SW 1271 (cell line): ENCODE measurements around the gene RPS5.
"Not testable (repeated sequence)": the region's sequence is repeated elsewhere in the genome, so short reads cannot be mapped to it uniquely, and the experiment has no call there.

ENCODE experiments used
- DNase-seq, 2 experiments: peaks; one replicate each; lab custom pipeline; 2025; lab: John Stamatoyannopoulos, UW

Gene RPS5

DNA sequence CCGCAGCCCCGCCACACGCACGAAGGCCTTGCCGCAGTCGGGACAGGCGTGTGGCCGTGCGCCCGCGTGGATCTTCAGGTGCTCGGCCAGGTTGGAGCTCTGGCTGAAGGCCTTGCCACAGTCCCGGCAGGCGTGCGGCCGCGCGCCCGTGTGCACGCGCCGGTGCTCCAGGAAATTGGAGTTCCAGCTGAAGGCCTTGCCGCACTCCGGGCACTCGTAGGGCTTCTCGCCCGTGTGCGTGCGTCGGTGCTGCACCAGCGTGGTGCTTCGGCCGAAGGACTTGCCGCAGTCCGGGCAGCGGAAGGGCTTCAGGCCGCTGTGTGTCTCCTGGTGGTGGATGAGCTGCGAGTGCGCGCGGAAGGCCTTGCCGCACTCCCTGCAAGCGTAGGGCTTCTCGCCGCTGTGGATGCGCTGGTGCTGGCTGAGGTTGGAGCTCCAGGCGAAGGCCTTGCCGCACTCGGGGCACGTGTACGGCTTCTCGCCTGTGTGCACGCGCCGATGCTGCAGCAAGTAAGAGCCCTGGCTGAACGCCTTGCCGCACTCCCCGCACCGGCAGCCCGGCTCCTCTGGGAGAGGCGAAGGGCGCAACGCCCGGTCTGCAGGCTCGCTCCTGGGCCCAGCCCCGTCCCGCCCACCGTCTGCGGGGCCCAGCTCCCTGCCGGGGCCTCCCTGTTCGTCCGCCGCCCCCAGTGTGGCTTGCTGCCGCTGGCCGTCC lies 30.1 kb upstream of the RPS5 start:
- DNase-seq: no peak

DNA sequence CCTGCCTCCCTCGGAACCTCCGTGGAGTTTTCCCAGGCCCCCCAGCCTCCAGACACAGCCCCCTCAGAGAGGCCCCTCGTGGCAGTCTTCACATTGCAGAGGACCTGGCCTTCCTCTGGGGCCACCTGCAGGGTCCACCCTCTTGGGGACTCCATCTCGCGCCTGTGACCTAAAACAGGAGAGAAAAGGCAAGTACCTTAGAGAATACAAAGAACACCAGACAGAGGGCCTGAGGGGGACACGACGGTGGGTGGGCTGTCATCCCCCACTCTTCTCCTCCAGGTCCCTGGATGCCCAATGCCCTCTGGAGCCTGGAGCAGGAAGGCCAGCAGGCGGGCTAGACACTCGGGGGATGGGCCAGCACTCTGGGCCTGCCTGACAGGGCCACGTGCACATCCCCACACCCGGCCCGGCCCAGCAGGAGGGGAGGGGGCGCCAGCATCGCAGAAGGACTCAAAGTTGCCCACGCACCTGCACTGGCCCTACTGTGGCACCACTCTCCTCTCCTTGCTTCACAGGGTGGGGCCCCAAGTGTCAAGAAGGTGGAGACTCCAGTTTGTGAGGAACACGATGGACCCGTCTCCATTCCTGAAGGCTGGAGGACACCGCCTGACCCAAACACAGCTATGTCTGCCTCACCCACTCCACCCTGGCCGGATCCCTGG lies 29.5 kb upstream of the RPS5 start:
- DNase-seq: no peak

DNA sequence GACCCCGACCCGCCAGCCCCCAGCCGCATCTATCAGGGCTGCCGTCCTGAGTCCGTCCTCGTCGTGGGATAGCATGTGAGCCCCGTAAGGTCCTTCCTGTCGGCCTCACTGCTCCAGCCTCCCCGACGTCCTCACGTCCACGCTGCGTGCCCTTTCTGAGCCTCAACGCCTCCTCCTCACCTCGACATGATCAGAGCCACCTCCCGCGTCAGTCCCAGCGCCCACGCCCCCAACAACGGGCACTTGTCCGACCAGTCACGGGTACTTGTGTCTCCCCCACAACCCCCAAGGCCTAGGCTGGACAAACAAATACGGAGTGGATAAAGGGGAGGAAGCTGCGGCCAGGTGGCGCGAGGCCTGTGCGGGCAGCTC lies 25.2 kb upstream of the RPS5 start:
- peak in 1 of 2 experiments; percentile 64 for DNase-seq

DNA sequence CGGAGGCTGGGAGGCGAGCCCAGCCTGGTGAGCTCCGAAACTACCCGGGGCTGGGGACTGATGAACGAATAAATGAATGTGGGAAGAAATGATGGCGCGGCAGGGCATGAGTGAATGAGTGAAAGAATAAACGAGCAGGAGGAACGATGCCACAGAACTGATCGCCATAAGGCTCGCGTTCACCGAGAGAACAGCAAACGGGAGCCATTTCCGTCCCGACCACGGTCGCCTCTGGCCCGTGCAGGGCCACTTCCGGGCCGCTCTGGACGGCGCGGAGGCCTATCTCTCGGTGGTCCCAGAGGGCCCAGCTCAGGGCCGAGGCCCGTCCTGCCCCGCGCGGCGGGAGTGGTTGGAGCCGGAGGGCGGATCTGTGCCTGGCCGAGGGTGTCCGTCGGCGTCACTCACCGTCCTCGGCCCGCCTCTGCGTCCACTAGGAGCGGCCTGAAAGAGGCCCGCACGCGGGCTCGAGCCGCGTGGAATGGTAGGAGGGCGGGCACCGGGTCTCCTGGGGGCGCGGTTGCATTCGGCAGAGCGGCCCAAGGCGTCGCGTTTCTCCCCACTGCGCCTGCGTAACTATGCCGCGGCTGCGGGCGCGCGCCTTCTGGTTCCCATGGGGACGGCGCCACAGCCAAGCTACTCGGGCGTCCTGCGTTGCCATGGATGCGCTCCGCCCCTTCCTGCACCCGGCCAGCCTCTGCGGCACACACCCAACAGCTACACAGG lies 24.6 kb upstream of the RPS5 start, which contains the start of gene ZNF497:
Gene ZNF497, minus strand, starts transcription at position 480 of the 723 bp plus-strand sequence. CDS start 5,116 bp downstream, outside the sequence.
- DNase-seq: peak; percentile 88

DNA sequence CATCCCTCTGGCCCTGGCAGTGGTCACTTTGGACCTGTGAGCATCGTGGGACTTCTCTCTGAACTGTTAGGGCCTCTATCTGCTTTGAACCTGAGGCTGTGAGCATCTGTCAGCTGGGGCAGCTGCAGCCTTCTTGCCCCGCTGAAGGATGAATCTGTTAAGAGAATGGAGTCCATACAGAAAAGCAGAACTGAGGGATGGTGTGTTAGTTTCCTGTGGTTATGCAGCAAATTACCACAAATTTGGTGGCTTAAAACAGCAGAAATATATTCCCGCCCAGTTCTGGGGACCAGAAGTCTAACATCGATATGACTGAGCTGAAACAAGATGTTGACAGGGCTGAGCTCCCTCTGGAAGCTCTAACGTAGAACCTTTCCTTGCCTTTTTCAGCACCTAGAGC lies 22.9 kb upstream of the RPS5 start:
- no peak for DNase-seq

DNA sequence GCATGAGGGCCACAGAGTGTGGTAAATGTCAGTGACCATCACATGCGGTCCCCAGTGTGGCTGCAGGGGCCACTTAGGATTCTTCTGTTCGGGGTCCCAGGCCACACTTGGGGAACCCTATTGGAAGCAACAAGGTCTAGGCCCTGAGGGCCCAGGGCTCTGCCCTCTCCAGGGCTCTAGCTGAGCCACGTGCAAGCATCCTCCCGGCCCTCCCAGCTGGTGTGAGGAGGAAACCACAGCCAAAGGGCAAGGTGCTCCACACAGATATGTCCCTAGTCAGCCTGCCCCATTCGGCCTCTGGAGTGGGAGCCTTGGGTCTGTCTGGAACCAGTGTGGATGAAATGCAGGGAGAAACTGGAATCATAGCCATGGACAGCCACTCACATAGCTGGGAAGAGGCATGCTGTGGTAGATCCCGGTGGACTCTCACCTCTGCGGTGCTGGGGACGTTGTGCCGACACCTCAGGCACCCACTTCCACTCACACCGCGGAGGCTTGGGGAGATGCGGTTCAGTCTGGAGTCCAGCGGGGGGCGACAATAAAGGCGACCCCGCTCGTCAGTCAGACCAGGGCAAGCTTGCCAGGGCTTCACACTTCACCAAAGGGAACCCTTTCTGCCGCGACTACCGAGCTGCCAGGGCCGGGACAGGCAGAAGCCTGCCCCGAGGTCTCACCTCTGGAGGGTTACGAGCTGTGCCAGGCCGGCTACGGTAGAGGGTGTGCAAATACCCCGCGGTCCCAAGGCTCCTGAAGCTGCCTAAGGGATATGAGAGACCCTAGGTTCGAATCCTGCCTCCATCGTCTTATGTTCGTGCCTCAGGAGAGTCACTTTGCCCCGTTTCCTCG lies 20.3 kb upstream of the RPS5 start:
- no peak for DNase-seq

DNA sequence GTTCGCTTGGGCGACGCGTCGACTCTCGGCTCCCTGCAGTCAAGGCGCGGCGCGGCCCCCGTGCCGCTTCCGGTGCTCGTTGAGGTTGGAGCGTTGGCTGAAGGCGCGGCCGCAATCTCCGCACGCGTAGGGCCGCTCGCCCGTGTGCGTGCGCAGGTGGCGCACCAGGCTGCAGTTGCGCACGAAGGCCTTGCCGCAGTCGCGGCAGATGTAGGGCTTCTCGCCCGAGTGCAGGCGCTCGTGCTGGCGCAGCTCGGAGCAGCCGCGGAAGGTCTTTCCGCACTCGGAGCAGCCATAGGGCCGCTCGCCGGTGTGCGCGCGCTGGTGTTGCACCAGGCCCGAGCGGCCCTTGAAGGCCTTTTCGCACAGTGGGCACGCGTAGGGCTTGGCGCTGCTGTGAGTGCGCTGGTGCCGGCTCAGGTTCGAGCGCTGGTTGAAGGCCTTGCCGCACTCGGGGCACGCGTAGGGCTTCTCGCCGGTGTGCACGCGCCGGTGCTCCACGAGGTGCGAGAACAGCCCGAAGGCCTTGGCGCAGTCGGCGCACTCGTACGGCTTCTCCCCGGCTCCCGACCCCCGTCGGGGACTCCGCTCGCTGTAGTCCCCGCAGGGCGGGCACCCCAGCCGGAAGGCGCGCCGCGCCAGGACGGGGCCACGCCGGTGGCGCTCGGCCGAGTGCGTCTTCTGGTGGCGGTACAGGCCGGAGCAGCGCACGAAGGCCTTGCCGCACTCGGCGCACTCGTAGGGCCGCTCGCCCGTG lies 19.2 kb upstream of the RPS5 start:
- DNase-seq: no peak

DNA sequence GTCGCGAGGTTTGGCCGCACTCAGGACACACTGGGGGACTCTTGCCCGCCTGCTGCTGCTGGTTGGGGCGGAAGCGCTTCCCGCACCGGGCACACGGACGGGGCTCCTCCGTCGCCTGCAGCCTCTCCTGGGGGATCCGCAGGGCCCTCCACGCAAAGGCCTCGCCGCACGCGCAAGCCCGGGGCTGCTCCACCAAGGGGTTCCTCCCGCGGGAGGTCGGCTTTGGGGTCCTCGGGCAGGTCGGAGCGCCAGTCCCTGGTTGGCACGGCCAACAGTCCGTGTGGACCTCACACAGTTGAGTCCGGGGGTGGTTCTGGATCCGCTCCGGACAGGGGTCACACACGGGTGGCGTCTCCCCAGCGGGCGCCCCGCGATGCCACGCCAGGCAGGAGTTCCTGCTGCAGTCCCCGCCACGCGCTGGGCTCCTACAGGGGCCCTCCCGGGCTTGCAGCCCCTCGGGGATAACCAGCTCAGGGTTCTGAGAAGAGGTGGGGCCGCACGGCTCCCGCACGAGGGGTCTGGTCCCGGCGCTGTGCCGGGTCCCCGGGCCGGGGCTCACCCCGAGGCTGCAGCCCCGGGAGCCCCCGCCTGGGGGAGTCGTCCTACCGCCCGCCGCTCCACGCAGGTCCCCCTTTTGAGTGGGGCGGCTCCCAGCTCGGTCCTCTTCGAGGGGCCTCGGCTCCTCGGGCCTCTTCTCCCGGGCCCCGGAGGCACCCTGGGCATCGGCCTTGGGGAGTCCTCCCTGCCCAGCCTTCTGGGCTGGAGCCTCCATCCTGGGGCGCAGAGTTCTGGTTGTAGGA lies 18.3 kb upstream of the RPS5 start:
- DNase-seq: no peak

DNA sequence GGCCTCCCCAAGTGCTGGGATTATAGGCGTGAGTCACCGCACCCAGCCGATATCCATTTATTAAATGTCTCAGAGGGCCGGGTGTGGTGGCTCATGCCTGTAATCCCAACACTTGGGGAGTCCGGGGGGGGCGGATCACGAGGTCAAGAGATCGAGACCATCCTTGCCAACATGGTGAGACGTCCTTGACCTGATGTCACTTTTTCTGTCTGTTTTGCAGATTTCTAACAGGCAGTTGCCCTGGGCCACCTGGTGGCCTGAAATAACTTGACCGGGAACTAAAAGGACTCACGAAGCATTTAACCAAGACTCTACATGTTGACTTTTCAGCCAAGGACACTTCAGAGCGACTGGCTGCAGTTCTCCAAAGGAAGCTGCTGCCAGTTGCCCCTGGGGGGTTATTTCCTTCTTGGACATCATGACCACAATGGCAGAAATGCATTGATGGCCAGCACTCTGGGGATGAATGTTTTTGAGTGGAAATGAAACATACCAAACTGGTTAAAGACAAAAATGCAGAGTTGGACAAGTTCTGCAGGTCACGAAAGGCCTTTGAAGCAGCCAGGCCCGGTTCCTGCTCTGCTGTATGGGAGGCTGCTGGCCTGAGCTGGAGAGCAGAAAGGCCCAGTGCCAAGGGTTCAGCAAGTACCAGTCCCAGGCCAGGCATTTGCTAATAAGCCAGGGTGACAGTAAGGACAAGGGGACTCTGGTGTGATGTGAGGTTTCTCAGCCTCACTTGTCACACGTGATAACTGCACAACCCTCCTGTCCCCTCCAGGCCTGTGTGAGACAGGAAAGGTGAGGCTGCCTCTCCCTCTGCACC lies 14.5 kb upstream of the RPS5 start:
- DNase-seq: no peak

DNA sequence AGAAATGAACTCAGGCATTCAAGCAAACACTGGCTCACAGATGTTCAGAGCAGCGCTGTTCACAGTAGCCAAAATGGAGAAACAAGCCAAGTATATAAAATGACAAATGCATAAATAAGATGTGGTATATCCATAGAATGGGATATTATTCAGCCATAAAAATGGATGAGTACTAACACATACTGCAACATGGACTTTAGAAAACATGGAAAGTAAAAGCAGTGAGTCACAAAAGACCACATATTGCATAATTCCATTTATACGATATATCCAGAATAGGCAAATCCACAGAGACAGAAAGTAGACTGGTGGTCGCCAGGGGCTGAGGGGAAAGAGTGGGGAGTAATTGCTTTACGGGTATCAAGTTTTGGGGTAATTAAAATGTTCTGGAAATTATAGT lies 12.9 kb upstream of the RPS5 start:
- DNase-seq: no peak

DNA sequence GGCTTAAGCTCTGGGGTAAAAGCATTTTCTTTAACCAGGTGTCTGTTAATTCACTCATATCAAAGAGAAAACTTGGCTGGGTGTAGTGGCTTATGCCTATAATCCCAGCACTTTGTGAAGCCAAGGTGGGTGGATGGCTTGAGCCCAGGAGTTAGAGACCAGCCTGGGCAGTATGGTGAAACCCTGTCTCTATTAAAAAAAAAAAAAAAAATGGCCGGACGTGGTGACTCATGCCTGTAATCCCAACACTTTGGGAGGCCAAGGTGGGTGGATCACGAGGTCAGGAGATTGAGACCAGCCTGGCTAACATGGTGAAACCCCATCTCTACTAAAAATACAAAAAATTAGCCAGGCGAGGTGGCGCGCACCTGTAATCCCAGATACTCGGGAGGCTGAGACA lies 10.3 kb upstream of the RPS5 start:
- not testable (repeated sequence) for DNase-seq

DNA sequence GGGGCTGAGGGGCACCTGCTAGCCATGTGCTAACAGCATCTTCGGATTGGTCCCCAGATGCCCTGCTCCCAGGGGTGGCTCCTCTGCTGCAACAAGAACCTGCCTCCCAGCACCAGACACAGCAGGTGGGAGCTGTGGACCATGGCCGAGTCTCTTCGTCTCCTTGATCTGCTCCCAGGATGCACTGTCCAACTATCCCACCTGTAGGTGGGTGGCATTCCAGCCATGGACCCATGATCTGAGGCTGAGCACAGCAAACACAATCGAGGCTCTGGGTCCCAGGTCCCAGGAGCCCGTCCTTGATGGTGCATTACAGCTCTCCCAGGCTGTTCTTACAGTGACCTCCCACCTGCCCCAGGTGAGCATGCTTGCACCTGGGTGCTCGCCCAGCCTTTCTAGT lies 7.8 kb upstream of the RPS5 start:
- DNase-seq: no peak

DNA sequence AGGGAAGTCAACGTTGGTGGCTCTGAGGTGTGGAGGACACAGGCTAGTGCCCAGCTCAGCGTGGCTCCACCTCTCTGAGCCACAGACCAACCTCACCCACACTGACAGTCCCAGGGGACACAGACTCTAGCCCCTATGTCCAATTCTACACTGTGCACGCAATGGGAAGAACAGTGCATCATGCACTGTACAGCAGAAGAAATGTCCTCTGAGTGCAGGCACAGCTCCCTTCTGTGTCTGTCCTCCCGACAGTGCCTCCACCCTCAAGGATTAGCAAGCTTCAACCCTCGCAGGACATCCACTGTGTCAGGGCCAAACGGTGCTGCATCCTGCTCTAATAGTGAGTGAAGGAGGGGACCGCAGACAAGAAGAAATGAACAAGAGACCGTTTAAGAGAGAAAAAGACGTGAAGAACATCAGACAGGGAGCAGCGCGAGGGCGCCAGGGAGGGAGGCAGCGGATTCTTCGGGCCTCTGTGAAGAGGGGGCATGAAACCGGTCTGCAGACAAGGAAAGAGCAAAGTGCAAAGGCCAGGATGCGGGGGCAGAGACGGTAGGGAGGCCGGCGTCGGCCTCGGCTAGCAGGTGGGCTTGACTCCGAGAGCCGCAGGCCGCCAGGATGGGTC lies 6.9 kb upstream of the RPS5 start:
- no peak for DNase-seq

DNA sequence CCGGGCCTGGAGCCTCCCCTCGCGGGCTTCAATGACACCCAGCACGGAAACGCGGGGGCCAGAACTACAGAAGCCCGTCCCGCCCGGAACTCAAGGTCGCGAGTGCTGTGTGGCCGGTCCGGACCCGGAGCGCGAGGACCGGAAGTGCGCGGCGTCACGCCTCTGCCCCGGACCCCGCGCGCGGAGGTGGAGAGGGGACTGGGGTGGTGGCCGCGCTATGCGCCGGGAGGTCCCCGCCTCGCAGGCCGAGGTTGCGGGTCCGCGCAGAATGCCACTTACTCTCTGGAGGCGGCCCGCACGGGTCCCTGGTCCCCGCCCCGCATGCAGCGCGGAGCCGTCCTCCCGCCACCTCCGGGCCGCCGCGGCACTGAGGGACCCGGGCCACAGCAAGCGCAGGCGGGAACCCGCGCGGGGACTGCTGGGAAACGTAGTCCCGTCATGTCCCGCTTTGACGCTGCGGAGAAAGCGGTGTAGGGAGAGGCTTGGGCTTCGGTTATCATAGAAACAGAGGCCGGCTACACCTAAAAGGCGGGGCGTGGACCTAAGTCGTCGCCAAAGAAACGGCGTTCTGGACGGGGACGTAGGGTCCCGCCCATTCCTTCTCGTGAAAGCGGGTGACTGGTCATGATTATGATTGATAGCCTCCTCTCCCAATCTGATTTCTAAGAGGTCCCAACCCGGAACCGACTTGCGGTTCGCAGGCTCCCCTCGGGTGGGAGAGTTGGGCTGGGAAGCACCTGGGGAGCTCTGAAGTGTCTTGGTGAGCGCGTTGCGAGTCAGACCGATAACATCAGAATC lies 6.2 kb upstream of the RPS5 start, which contains the start of gene ZNF837:
Gene ZNF837, minus strand, starts transcription at position 369 of the 798 bp plus-strand sequence. CDS start 11,698 bp downstream, outside the sequence.
- peak; percentile 98 for DNase-seq

DNA sequence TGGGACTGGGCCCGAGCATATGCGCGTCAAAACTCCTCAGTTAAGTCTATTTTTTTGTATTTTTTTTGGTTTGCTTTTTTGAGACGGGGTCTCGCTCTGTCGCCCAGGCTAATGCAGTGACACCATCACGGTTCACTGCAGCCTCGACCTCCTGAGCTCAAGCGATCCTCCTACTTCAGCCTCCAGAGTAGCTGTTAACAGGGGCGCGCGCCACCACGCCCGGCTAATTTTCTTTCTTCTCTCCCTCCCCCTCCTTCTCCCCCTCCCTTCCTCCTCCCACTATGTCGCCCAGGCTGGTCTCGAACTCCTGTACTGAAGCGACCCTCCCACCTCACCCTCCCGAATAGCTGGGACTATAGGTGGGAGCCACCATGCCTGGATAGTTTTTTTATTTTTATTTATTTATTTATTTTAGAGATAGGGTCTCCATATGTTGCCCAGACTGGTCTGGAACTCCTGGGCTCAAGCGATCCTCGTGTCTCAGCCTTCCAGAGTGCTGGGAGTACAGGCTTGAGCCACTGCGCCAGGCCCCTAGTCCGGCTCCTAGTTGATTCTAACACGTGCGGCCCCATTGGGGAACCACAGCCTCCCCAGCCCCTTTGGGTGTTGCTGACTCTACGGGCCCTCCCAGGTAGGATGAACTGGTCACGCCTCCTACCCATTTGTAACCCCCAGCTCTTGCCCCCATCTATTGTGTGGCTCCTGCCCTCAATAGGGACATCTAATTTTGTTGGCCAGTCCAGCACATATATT lies 5.4 kb upstream of the RPS5 start:
- DNase-seq: no peak

DNA sequence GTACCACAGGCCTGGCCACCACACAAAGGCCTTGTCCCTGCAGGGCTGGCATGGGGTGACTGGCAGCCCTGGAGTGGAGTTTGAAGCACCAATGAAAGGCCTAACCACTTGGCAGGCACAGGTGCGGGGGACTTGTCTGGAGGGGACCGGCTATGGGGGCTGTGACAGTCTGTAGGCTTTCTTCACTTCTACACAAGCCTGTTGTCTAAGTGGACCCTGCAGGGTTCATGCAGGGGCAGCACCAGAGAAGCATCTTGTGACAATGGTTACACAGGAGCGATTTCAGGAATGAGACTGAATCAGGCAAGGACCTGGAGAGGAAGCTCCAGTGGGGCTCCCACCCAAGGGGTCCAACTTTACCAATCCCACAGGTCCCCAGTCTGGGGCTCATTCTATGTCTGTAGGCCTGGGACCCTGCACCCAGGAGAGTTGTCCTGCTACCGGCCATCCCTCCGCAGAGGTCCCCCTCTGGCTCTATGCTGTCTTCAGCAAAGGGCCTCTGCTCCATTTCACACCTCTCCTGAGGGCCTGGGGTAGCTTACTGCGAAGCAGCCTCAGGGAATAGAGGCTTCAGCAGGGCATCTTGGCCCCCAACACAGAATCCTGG lies 4.0 kb upstream of the RPS5 start:
- no peak for DNase-seq

DNA sequence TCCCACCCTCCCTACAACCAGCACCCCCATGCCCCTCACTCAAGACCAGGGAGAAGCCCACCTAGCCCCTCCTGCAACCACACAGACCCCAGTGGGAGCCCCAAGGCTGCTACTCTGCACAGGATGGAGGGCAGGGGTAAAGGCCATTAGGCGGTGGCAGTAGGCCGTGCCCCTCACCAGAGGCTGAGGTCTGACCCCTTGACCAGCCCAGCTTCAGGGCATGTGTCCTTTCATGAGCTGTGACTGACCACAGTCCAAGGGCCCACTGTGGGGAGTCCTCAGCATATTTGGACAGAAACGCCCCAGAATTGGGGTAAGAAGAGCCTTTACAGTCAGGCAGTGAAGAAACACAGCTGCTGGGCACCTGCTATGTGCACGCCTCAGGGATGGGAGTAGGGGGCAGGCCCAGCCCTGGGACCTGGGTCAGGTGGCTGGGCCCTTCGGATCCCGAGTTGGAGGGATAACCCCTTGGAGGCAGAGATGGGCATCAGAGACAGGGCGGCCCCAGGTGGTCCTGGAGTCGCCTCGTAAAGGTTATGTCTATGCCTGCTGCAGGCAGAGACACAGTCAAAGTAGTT lies 1.7 kb upstream of the RPS5 start:
- DNase-seq: no peak
